KMS-11 (cell line): ENCODE results near the gene P2RY8.
"Not testable (repeated sequence)": the region's sequence is repeated elsewhere in the genome, so short reads cannot be mapped to it uniquely, and the experiment has no call there.

ENCODE experiments used
- H2AFZ ChIP-seq: fragments of 200-600 bp; sonication (generic); 2 replicates; pipeline ENCODE4 v1.6.1; 2016; ENCODE audit warnings: antibody characterized with exemption, mixed run types, low read depth
- H3K27ac ChIP-seq: fragments of 200-600 bp; sonication (generic); 2 replicates; pipeline ENCODE4 v1.6.1; 2016; ENCODE audit warnings: mild to moderate bottlenecking, mixed run types
- H3K27me3 ChIP-seq: fragments of 200-600 bp; sonication (generic); 2 replicates; pipeline ENCODE4 v1.6.1; 2017; ENCODE audit warnings: mild to moderate bottlenecking, low read depth, mixed run types, moderate library complexity; ENCODE audit not compliant: insufficient read depth
- H3K36me3 ChIP-seq: fragments of 200-600 bp; sonication (generic); 2 replicates; pipeline ENCODE4 v1.6.1; 2017; ENCODE audit warnings: mild to moderate bottlenecking, mixed run types; ENCODE audit not compliant: insufficient read depth
- H3K4me1 ChIP-seq: fragments of 200-600 bp; sonication (generic); 2 replicates; pipeline ENCODE4 v1.6.1; 2016; ENCODE audit warnings: mild to moderate bottlenecking, low read depth, mixed run types; ENCODE audit not compliant: poor library complexity, severe bottlenecking
- H3K4me2 ChIP-seq: fragments of 200-600 bp; sonication (generic); 2 replicates; pipeline ENCODE4 v1.7.0; 2016; ENCODE audit warnings: mild to moderate bottlenecking, mixed run types
- H3K4me3 ChIP-seq: fragments of 200-600 bp; sonication (generic); IDR thresholded peaks from 2 replicates; pipeline ENCODE4 v1.6.1; 2017; ENCODE audit warnings: low read depth, low read length, mixed read lengths; ENCODE audit not compliant: insufficient read depth
- H3K79me2 ChIP-seq: fragments of 200-600 bp; sonication (generic); 2 replicates; pipeline ENCODE4 v1.6.1; 2016; ENCODE audit warnings: low read depth, mixed run types; ENCODE audit not compliant: insufficient read depth
- H3K9ac ChIP-seq: fragments of 200-600 bp; sonication (generic); 2 replicates; pipeline ENCODE4 v1.6.1; 2016; ENCODE audit warnings: mild to moderate bottlenecking, mixed run types
- H4K20me1 ChIP-seq: fragments of 200-600 bp; sonication (generic); 2 replicates; pipeline ENCODE4 v1.6.1; 2016; ENCODE audit warnings: mild to moderate bottlenecking, mixed run types; ENCODE audit not compliant: insufficient read depth
- TF ChIP-seq, protein P1 (sequence below): fragments of 200-600 bp; sonication (generic); conservative IDR thresholded peaks from 2 replicates; pipeline ENCODE4 v1.6.1; 2017; ENCODE audit warnings: low read depth, mild to moderate bottlenecking, antibody characterized with exemption, low read length, moderate library complexity, mixed read lengths

Gene P2RY8

GRCh38 chrX:1449823-1450149, 87.2 kb downstream of the P2RY8 start:
- no peak overlapping the region for H3K4me2 ChIP-seq
- no peak overlapping the region for H3K4me3 ChIP-seq
- peaks cover 6% of the 10 kb centered on the region for H3K4me1 ChIP-seq
- H3K79me2 ChIP-seq, result peaks cover 25% of the 10 kb centered on the region; the same call in 1 of the 2 replicates
- TF ChIP-seq, protein P1, sequence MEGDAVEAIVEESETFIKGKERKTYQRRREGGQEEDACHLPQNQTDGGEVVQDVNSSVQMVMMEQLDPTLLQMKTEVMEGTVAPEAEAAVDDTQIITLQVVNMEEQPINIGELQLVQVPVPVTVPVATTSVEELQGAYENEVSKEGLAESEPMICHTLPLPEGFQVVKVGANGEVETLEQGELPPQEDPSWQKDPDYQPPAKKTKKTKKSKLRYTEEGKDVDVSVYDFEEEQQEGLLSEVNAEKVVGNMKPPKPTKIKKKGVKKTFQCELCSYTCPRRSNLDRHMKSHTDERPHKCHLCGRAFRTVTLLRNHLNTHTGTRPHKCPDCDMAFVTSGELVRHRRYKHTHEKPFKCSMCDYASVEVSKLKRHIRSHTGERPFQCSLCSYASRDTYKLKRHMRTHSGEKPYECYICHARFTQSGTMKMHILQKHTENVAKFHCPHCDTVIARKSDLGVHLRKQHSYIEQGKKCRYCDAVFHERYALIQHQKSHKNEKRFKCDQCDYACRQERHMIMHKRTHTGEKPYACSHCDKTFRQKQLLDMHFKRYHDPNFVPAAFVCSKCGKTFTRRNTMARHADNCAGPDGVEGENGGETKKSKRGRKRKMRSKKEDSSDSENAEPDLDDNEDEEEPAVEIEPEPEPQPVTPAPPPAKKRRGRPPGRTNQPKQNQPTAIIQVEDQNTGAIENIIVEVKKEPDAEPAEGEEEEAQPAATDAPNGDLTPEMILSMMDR, result no peak
- H2AFZ ChIP-seq, result no peak overlapping the region
- H3K27me3 ChIP-seq, result no peaks in the 10 kb centered on the region
- no peak overlapping the region for H3K9ac ChIP-seq
- H3K36me3 ChIP-seq, result no peaks in the 10 kb centered on the region
- no peak overlapping the region for H3K27ac ChIP-seq
- no peaks in the 10 kb centered on the region for H4K20me1 ChIP-seq

- H3K4me1 ChIP-seq, result peaks cover under 1% of the 10 kb centered on the region
- peaks cover 25% of the 10 kb centered on the region; the same call in 1 of the 2 replicates for H3K79me2 ChIP-seq
- no peak overlapping the region for H3K4me3 ChIP-seq
- no peak overlapping the region for H3K27ac ChIP-seq
- TF ChIP-seq, protein P1, result no peak
- no peaks in the 10 kb centered on the region for H4K20me1 ChIP-seq
- no peak overlapping the region for H3K4me2 ChIP-seq
- no peak overlapping the region for H3K9ac ChIP-seq
- H3K36me3 ChIP-seq, result no peaks in the 10 kb centered on the region
- H3K27me3 ChIP-seq, result no peaks in the 10 kb centered on the region
- no peak overlapping the region for H2AFZ ChIP-seq
These were observed 87.8 kb downstream of the P2RY8 start for GRCh38 chrX:1449036-1449822.

GRCh38 chrX:1448573-1449001, 88.4 kb downstream of the P2RY8 start:
- not testable (repeated sequence) for H2AFZ ChIP-seq, H3K27ac ChIP-seq, H3K4me3 ChIP-seq, H4K20me1 ChIP-seq, H3K36me3 ChIP-seq, H3K27me3 ChIP-seq, H3K9ac ChIP-seq, H3K4me2 ChIP-seq, H3K4me1 ChIP-seq
- peaks cover 25% of the 10 kb centered on the region; the same call in 1 of the 2 replicates for H3K79me2 ChIP-seq

- H3K79me2 ChIP-seq, result peaks cover 25% of the 10 kb centered on the region; the same call in 1 of the 2 replicates
These were observed 88.9 kb downstream of the P2RY8 start for GRCh38 chrX:1447969-1448572.

GRCh38 chrX:1446984-1447968, 89.7 kb downstream of the P2RY8 start:
- H3K4me1 ChIP-seq, H4K20me1 ChIP-seq, H3K36me3 ChIP-seq, H3K27me3 ChIP-seq, H3K9ac ChIP-seq, H2AFZ ChIP-seq, H3K4me3 ChIP-seq, H3K4me2 ChIP-seq, H3K27ac ChIP-seq: not testable (repeated sequence)
- peaks cover 23% of the 10 kb centered on the region; the same call in 1 of the 2 replicates for H3K79me2 ChIP-seq

More at GRCh38 chrX:1447969-1448572, 88.9 kb downstream of the P2RY8 start:
- H3K4me3 ChIP-seq, H2AFZ ChIP-seq, H4K20me1 ChIP-seq, H3K9ac ChIP-seq, H3K36me3 ChIP-seq, H3K4me1 ChIP-seq, H3K27me3 ChIP-seq, H3K4me2 ChIP-seq, H3K27ac ChIP-seq: not testable (repeated sequence)
